H9 (cell line): Measurements from ENCODE around the gene ANK2. TPM values are rescaled to one million over a fixed set of nuclear protein-coding genes. Genes with fewer than 3 reads are reported as not detected.

ENCODE experiments used
- DNase-seq: peaks from one replicate; pipeline ENCODE4 v3.0.0-alpha.2; 2017
- H2AFZ ChIP-seq: one replicate; pipeline ENCODE4 v1.6.1; 2013; ENCODE audit warnings: mild to moderate bottlenecking, low read length, control low read depth, moderate library complexity
- H2AK5ac ChIP-seq: 2 replicates; pipeline ENCODE4 v1.6.1; 2013; ENCODE audit warnings: low read length, control low read depth, mixed read lengths; ENCODE audit not compliant: insufficient read length
- H2BK120ac ChIP-seq: one replicate; pipeline ENCODE4 v1.6.1; 2013; ENCODE audit warnings: low read depth, mild to moderate bottlenecking, low read length, control low read depth, inconsistent platforms; ENCODE audit not compliant: poor library complexity, severe bottlenecking
- H2BK12ac ChIP-seq: 2 replicates; pipeline ENCODE4 v1.6.1; 2013; ENCODE audit warnings: low read length, control low read depth, mixed read lengths, low read depth; ENCODE audit not compliant: insufficient read length
- H2BK15ac ChIP-seq: 2 replicates; pipeline ENCODE4 v1.6.1; 2013; ENCODE audit warnings: low read depth, low read length, control low read depth
- H2BK20ac ChIP-seq: one replicate; pipeline ENCODE4 v1.6.1; 2013; ENCODE audit warnings: low read depth, mild to moderate bottlenecking, low read length, control low read depth, inconsistent platforms; ENCODE audit not compliant: poor library complexity, severe bottlenecking
- H2BK5ac ChIP-seq: 2 replicates; pipeline ENCODE4 v1.6.1; 2013; ENCODE audit warnings: low read length, control low read depth, mixed read lengths; ENCODE audit not compliant: insufficient read length
- H3K14ac ChIP-seq: 2 replicates; pipeline ENCODE4 v1.6.1; 2013; ENCODE audit warnings: low read length, control low read depth; ENCODE audit not compliant: insufficient read depth
- H3K18ac ChIP-seq: 2 replicates; pipeline ENCODE4 v1.6.1; 2013; ENCODE audit warnings: low read depth, mild to moderate bottlenecking, mixed read lengths, low read length, control low read depth; ENCODE audit not compliant: insufficient read length
- H3K23ac ChIP-seq: 2 replicates; pipeline ENCODE4 v1.6.1; 2013; ENCODE audit warnings: low read length, control low read depth, mixed read lengths, low read depth; ENCODE audit not compliant: insufficient read length
- H3K23me2 ChIP-seq: 2 replicates; pipeline ENCODE4 v1.6.1; 2013; ENCODE audit warnings: low read depth, mild to moderate bottlenecking, mixed read lengths, low read length, control low read depth; ENCODE audit not compliant: insufficient read length, poor library complexity, severe bottlenecking
- H3K27ac ChIP-seq: 2 replicates; pipeline ENCODE4 v1.5.1; 2013; ENCODE audit warnings: low read length, control low read depth, mixed read lengths, low read depth; ENCODE audit not compliant: insufficient read length
- H3K27me3 ChIP-seq: 2 replicates; pipeline ENCODE4 v1.6.1; 2013; ENCODE audit warnings: low read length, control low read depth, inconsistent platforms; ENCODE audit not compliant: insufficient read depth
- H3K4ac ChIP-seq: 2 replicates; pipeline ENCODE4 v1.6.1; 2013; ENCODE audit warnings: low read depth, mild to moderate bottlenecking, control low read depth, inconsistent platforms, low read length, moderate library complexity
- H3K4me1 ChIP-seq: 2 replicates; pipeline ENCODE4 v1.6.1; 2013; ENCODE audit warnings: low read length, control low read depth, inconsistent platforms; ENCODE audit not compliant: insufficient read depth
- H3K4me2 ChIP-seq: 2 replicates; pipeline ENCODE4 v1.6.1; 2013; ENCODE audit warnings: low read length, control low read depth, mixed read lengths; ENCODE audit not compliant: insufficient read length, insufficient read depth
- H3K56ac ChIP-seq: 2 replicates; pipeline ENCODE4 v1.6.1; 2013; ENCODE audit warnings: low read depth, mild to moderate bottlenecking, mixed read lengths, low read length, control low read depth; ENCODE audit not compliant: insufficient read length
- H3K79me1 ChIP-seq: 2 replicates; pipeline ENCODE4 v1.6.1; 2013; ENCODE audit warnings: low read depth, mild to moderate bottlenecking, moderate library complexity, low read length, control low read depth, inconsistent platforms; ENCODE audit not compliant: insufficient read depth, poor library complexity, severe bottlenecking
- H3K79me2 ChIP-seq: 2 replicates; pipeline ENCODE4 v1.6.1; 2013; ENCODE audit warnings: low read length, control low read depth, inconsistent platforms; ENCODE audit not compliant: insufficient read depth
- H3K9ac ChIP-seq: 2 replicates; pipeline ENCODE4 v1.6.1; 2013; ENCODE audit warnings: low read length, control low read depth, mixed read lengths; ENCODE audit not compliant: insufficient read length; ENCODE audit errors: extremely low read depth
- H3K9me3 ChIP-seq: one replicate; pipeline ENCODE4 v1.6.1; 2013; ENCODE audit warnings: low read depth, low read length, inconsistent platforms; ENCODE audit not compliant: control insufficient read depth
- H3T11ph ChIP-seq: one replicate; pipeline ENCODE4 v1.6.1; 2013; ENCODE audit warnings: mild to moderate bottlenecking, low read length, control low read depth, inconsistent platforms
- H4K20me1 ChIP-seq: one replicate; pipeline ENCODE4 v1.6.1; 2013; ENCODE audit not compliant: control insufficient read depth, insufficient read length, insufficient read depth
- H4K5ac ChIP-seq: 2 replicates; pipeline ENCODE4 v1.6.1; 2013; ENCODE audit warnings: low read depth, mild to moderate bottlenecking, mixed read lengths, low read length, control low read depth; ENCODE audit not compliant: insufficient read length
- H4K8ac ChIP-seq: replicated peaks from 2 replicates; pipeline ENCODE4 v1.6.1; 2013; ENCODE audit warnings: low read length, control low read depth, mixed read lengths, low read depth; ENCODE audit not compliant: insufficient read length
- H4K91ac ChIP-seq: 2 replicates; pipeline ENCODE4 v1.6.1; 2013; ENCODE audit warnings: low read depth, mild to moderate bottlenecking, moderate library complexity, mixed read lengths, low read length, control low read depth; ENCODE audit not compliant: insufficient read length
- H3K27ac Mint-ChIP-seq, 3 experiments: 2 replicates in 2 of 3; 3 replicates in 1 of 3; pipeline ENCODE4 v1.8.0; 2020 to 2021; ENCODE audit warnings: mixed read lengths in 3 of 3, mild to moderate bottlenecking in 1 of 3, moderate library complexity in 1 of 3
- H3K27me3 Mint-ChIP-seq: 2 replicates; pipeline ENCODE4 v1.8.0; 2021; ENCODE audit warnings: low read depth, mild to moderate bottlenecking, moderate library complexity, mixed read lengths
- H3K36me3 Mint-ChIP-seq, 3 experiments: 2 replicates in 2 of 3; 3 replicates in 1 of 3; pipeline ENCODE4 v1.8.0; 2020 to 2021; ENCODE audit warnings: low read depth in 3 of 3, mixed read lengths in 3 of 3; ENCODE audit not compliant: insufficient read depth in 1 of 3
- H3K4me1 Mint-ChIP-seq, 2 experiments: 2 replicates each; pipeline ENCODE4 v1.8.0; 2020; ENCODE audit warnings: mixed read lengths in 2 of 2
- H3K4me3 Mint-ChIP-seq, 2 experiments: 2 replicates in 1 of 2; 3 replicates in 1 of 2; pipeline ENCODE4 v1.8.0; 2020 to 2021; ENCODE audit warnings: mild to moderate bottlenecking in 2 of 2, mixed read lengths in 2 of 2, moderate library complexity in 1 of 2
- H3K9me3 Mint-ChIP-seq, 2 experiments: 2 replicates in 1 of 2; 3 replicates in 1 of 2; pipeline ENCODE4 v1.8.0; 2020; ENCODE audit warnings: mild to moderate bottlenecking in 2 of 2, mixed read lengths in 2 of 2, moderate library complexity in 1 of 2
- WGBS: extraction: QIAGEN DNeasy Blood & Tissue Kit; methylation state at CpG from one replicate; pipeline ENCODE4 v1.1.7; 2013; ENCODE audit warnings: missing lambda C conversion rate, low lambda C conversion rate, mixed read lengths; ENCODE audit not compliant: insufficient read length; ENCODE audit errors: extremely low coverage; 5-methylcytosine and 5-hydroxymethylcytosine counted together
- total RNA-seq: library from RNA; stranded (reverse); gene quantifications from 2 replicates; pipeline ENCODE4 v1.2.1, GENCODE V29; 2021
- TF ChIP-seq, protein P1 (sequence below): fragments of 200-600 bp; sonication (generic); conservative IDR thresholded peaks from 3 replicates; pipeline ENCODE4 v1.8.0; 2021; ENCODE audit warnings: antibody characterized with exemption, mild to moderate bottlenecking

The ANK2 gene
- total RNA-seq, 1 experiment from 2014 or later: 36.8 TPM

DNA sequence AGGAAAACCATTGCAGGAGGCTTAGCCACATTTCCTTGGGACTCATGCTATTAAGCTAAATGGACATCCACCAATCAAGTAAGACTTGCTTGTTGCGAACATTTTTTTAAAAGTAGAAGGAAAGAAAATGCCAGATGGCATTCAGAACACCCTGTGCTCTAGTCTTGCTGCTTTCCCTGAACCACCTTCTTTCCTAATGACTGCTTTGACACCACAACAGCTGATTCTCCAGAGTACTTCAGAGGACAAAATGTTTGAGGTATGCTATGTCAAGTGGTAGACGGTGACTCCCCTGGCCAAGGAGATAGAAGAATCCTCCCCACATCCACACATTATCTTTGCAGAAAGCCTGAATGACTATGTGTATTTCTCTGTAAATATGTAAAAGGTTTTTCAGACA is 65.4 kb downstream of the ANK2 start:
- Histone ChIP-seq H3T11ph (no peak overlapping the region), H4K5ac (no peak overlapping the region), H2BK20ac (no peak overlapping the region), H3K9ac (no peak overlapping the region), H2BK12ac (no peak overlapping the region), H3K27ac (no peak overlapping the region), H2AFZ (no peak overlapping the region), H3K79me1 (no peaks in the 10 kb centered on the region), H3K23me2 (no peaks in the 10 kb centered on the region), H2AK5ac (no peak overlapping the region), H2BK120ac (no peak overlapping the region), H3K4ac (no peak overlapping the region), H2BK5ac (no peak overlapping the region), H3K23ac (no peak overlapping the region), H3K27me3 (no peaks in the 10 kb centered on the region), H4K8ac (no peak overlapping the region), H3K56ac (no peak overlapping the region), H4K91ac (no peak overlapping the region), H3K79me2 (no peaks in the 10 kb centered on the region), H3K18ac (no peak overlapping the region), H3K4me2 (no peak overlapping the region), H3K4me1 (no peaks in the 10 kb centered on the region; the same call in 1 of the 2 replicates), H3K9me3 (no peaks in the 10 kb centered on the region), H3K14ac (no peak overlapping the region), H4K20me1 (no peaks in the 10 kb centered on the region), H2BK15ac (no peak overlapping the region)
- TF ChIP-seq, protein P1, sequence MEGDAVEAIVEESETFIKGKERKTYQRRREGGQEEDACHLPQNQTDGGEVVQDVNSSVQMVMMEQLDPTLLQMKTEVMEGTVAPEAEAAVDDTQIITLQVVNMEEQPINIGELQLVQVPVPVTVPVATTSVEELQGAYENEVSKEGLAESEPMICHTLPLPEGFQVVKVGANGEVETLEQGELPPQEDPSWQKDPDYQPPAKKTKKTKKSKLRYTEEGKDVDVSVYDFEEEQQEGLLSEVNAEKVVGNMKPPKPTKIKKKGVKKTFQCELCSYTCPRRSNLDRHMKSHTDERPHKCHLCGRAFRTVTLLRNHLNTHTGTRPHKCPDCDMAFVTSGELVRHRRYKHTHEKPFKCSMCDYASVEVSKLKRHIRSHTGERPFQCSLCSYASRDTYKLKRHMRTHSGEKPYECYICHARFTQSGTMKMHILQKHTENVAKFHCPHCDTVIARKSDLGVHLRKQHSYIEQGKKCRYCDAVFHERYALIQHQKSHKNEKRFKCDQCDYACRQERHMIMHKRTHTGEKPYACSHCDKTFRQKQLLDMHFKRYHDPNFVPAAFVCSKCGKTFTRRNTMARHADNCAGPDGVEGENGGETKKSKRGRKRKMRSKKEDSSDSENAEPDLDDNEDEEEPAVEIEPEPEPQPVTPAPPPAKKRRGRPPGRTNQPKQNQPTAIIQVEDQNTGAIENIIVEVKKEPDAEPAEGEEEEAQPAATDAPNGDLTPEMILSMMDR: no peak
- DNase-seq: no peak
- Mint-ChIP-seq H3K27me3 (no peaks in the 10 kb centered on the region), H3K9me3 (no peaks in the 10 kb centered on the region; a peak in 1 of 5 replicates), H3K4me1 (peaks cover 37 to 42% of the 10 kb centered on the region in 2 experiments), H3K4me3 (no peak overlapping the region), H3K36me3 (no peaks in the 10 kb centered on the region), H3K27ac (no peak overlapping the region; a peak in 1 of 7 replicates)
- no CpG with 5 or more reads among the region's 2 CpGs for WGBS
